ENCODE data around the gene GPR78.
"Not testable (repeated sequence)": the region's sequence is repeated elsewhere in the genome, so short reads cannot be mapped to it uniquely, and the experiment has no call there.

The GPR78 gene

GRCh38 chr4:8564595-8564994, 15.6 kb upstream of the GPR78 start:
- DNase-seq (ENCODE audit: low spot score), result no peak

GRCh38 chr4:8568068-8568668, 12.0 kb upstream of the GPR78 start:
- no peak for DNase-seq (ENCODE audit: low spot score)

- DNase-seq (ENCODE audit: low spot score), result no peak
Measured at GRCh38 chr4:8570201-8570600, 10.0 kb upstream of the GPR78 start.

GRCh38 chr4:8571702-8572685, 8.2 kb upstream of the GPR78 start:
- DNase-seq (ENCODE audit: low spot score), result no peak

- no peak for DNase-seq (ENCODE audit: low spot score)
Measured at GRCh38 chr4:8573266-8573665, 6.9 kb upstream of the GPR78 start.

- no peak for DNase-seq (ENCODE audit: low spot score)
Measured at GRCh38 chr4:8574796-8575370, 5.3 kb upstream of the GPR78 start.

- no peak for DNase-seq (ENCODE audit: low spot score)
Measured at GRCh38 chr4:8575457-8575856, 4.7 kb upstream of the GPR78 start.

GRCh38 chr4:8576591-8576990, 3.6 kb upstream of the GPR78 start:
- DNase-seq (ENCODE audit: low spot score), result not testable (repeated sequence)

GRCh38 chr4:8577046-8577445, 3.1 kb upstream of the GPR78 start:
- no peak for DNase-seq (ENCODE audit: low spot score)

- DNase-seq (ENCODE audit: low spot score), result no peak
Measured at GRCh38 chr4:8577972-8578371, 2.2 kb upstream of the GPR78 start.

- no peak for DNase-seq (ENCODE audit: low spot score)
Measured at GRCh38 chr4:8578717-8579116, 1.5 kb upstream of the GPR78 start.

GRCh38 chr4:8579526-8580320, 469 bp upstream of the GPR78 start:
- DNase-seq (ENCODE audit: low spot score), result no peak

GRCh38 chr4:8581094-8581861, 1.1 kb downstream of the GPR78 start:
- DNase-seq (ENCODE audit: low spot score), result no peak

GRCh38 chr4:8582016-8582415, 1.8 kb downstream of the GPR78 start:
- no peak for DNase-seq (ENCODE audit: low spot score)

GRCh38 chr4:8582436-8582835, 2.2 kb downstream of the GPR78 start:
- DNase-seq (ENCODE audit: low spot score), result no peak

- DNase-seq (ENCODE audit: low spot score), result no peak
Measured at GRCh38 chr4:8582941-8583654, 2.9 kb downstream of the GPR78 start.

- no peak for DNase-seq (ENCODE audit: low spot score)
Measured at GRCh38 chr4:8583655-8584025, 3.4 kb downstream of the GPR78 start.

- peak; percentile 17 for DNase-seq (ENCODE audit: low spot score)
Measured at GRCh38 chr4:8585186-8585585, 5.0 kb downstream of the GPR78 start.

- no peak for DNase-seq (ENCODE audit: low spot score)
Measured at GRCh38 chr4:8585721-8586212, 5.6 kb downstream of the GPR78 start.

- no peak for DNase-seq (ENCODE audit: low spot score)
Measured at GRCh38 chr4:8586246-8586645, 6.1 kb downstream of the GPR78 start.
